NCI-H128 (cell line): Measurements from ENCODE around the gene F12.
"Not testable (repeated sequence)": the region's sequence is repeated elsewhere in the genome, so short reads cannot be mapped to it uniquely, and the experiment has no call there.

ENCODE experiments used
- DNase-seq: peaks from one replicate; lab custom pipeline; 2025; ENCODE audit not compliant: unreplicated experiment; lab: John Stamatoyannopoulos, UW

F12 gene

DNA sequence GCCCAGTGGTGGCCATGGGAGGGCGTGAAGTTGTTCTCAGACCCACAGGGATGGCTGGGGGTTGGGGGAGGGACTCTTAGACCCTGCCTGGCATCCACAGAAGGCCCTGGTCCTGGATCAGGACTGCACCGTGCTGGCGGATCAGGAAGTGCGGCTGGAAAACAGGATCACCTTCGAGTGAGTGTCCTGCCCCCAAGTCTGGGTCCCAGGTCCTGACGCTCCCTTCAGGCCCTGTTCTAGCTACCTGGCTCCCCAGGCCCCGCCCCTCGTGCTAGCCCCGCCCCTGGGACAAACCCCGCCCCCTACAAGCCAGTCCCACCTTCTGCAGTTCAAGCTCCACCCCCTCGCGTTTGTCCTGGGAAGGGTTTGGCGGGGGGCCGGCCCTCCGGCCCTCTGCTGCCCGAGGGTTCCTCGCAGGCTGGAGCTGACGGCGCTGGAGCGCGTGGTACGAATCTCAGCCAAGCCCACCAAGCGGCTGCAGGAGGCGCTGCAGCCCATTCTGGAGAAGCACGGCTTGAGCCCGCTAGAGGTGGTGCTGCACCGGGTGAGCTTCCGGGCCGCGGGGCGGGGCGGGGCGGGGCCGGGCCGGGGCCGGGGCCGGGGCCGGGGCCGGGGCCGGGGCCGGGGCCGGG, 38.8 kb downstream of the F12 start:
- DNase-seq, result peak; percentile 36

DNA sequence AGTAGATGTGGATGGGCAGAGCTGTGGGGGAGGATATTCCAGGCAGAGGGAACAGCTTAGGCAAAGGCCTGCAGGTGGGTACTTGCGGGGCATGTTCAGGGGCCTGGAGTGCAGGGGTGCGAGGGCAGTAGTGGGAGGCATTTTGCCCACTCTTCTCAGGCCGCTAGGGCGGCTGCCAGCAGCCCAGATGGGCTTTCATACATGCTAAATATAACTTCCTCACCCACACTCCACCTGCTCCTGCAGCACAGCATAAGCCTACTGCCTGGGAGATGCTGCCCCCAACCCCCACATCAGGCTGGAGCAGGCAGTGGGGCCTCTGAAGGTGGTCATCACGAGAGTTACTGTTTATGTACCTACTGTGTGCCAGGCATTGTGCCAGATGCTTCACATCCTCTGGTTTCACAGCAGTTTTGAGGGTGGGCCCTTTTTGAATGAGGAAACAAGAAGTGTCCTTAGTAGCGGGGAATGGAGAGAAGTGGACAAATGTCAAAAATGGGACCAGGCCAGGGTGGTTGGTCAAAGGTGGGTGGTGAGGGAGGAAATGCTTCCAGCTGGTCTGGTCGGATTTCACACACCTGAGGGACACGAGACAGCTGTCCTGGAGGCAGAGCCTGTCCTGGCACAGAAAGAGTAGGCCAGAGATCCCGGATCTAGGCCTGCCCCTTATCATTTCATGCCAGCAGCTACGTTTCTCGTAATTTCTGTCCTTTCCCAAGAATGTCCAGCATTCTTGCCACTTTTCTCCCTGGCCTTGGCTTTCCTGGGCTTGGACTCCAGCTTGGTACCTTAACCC, 39.5 kb downstream of the F12 start:
- no peak for DNase-seq

DNA sequence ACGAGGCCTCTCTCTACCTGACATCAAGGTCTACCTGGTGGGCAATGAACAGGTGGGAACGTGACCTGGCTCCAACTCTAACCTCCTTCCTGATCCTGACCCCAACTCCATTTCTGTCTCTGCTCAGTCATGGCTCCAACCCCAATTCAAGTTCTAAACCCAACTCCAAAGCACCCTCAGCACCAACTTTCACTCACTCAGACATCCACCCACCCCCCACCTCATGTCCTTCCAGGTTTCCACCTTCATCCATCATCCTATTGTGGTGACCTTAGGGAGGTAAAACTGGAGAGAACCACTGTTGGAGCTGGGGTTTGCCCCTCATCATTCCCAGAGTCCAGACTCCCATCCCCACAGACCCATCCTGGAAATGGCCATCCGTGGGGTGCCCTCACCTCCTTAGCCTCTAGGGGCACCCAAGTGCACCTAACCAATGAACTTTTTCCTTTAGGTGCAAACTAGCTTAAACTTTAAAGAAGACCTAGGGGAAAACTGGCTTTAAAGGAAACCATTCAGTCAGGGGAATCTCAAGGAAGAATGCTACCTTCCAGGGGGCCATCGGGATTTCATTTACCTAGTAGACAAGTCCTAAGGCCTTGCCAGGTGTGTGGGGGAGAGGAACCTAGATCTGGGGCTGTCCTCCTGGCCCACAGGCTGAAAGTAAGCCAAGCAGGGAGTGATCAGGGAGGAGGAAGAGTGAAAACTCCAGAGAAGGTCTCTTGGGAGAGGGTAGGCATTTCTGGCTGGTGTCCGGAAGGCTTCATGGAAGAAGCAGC, 40.3 kb downstream of the F12 start:
- DNase-seq, result no peak

DNA sequence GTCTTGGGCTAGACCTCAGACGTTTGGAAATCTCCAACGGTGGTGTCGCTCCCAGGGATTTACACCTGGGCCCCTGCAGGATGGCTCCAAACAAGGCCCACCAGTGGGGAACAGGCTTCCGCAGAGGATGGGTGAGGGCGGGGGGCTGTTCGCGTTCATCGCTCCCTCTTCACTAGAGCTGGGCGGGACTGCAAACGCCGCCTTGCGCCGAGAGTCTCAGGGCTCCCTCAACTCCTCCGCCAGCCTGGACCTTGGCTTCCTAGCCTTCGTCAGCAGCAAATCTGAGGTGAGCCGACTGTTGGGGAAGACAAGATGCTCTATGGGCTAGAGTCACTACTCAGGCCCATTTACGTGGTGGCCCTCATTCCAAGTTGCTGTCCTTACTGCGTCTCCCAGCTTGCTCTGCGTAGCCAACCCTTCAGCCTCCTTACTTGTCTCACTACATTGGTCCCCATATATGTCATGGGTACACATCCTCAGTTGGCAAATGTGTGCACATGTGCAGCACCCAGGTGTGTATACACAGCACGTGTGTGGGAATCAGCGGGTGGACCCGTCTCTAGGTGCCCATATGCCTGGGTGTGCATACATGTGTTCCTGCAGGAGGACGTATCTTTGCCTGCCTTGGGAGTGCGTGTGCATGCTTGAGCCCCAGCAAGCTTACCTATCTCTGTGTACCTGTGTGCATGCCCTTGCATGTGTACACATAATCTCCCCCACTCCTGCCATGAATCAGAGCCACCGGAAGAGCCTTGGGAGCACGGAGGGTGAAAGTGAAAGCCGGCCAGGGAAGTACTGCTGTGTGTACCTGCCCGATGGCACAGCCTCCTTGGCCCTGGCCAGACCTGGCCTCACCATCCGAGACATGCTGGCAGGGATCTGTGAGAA, 41.1 kb downstream of the F12 start:
- DNase-seq, result no peak

DNA sequence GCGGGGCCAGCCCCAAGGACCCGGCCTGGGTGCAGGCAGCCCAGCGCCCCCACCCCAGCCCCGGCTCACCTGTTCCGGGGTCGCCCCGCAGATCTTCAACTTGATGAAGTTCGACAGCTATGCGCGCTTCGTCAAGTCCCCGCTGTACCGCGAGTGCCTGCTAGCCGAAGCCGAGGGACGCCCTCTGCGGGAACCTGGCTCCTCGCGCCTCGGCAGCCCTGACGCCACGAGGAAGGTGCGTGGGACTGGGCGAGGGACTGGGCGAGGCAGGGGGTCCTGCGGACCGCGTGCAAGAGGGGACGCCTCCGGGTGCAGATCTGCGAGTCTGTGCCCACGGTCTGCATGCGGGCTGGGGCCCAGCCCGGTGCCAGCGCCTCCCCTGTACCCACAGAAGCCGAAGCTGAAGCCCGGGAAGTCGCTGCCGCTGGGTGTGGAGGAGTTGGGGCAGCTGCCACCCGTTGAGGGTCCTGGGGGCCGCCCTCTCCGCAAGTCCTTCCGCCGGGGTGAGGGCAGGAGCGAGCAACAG, 42.0 kb downstream of the F12 start:
- no peak for DNase-seq

DNA sequence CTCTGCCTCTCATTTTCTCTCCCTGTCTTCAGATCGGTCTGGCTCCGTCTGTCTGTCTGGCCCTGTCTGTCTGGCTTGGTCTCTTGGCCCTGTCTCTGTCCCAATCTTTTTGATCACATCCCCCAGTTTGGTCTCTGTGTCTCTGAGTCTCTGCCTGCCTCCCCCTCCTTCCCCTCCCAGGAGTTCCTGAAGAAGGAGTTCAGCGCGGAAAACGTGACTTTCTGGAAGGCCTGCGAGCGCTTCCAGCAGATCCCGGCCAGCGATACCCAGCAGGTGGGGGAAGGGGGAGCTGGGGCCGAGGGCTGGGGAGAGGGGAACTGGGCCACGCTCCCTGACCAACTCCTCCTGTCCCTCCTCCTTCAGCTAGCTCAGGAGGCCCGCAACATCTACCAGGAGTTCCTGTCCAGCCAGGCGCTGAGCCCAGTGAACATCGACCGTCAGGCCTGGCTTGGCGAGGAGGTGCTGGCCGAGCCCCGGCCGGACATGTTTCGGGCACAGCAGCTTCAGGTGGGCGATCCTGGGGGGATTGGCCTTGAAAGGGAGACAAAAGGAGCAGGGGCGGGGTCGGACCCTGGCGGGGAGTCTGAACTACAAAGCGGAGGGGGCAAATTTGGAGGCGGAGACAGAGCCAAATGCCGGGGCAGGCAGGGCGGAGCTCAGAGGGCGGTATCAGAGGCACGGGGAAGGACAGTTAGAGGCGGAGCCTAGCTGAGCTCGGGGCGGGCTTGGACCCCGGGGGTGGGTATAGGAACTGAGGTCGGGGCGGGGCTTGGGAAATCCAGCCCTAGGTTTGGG, 42.6 kb downstream of the F12 start:
- no peak for DNase-seq

DNA sequence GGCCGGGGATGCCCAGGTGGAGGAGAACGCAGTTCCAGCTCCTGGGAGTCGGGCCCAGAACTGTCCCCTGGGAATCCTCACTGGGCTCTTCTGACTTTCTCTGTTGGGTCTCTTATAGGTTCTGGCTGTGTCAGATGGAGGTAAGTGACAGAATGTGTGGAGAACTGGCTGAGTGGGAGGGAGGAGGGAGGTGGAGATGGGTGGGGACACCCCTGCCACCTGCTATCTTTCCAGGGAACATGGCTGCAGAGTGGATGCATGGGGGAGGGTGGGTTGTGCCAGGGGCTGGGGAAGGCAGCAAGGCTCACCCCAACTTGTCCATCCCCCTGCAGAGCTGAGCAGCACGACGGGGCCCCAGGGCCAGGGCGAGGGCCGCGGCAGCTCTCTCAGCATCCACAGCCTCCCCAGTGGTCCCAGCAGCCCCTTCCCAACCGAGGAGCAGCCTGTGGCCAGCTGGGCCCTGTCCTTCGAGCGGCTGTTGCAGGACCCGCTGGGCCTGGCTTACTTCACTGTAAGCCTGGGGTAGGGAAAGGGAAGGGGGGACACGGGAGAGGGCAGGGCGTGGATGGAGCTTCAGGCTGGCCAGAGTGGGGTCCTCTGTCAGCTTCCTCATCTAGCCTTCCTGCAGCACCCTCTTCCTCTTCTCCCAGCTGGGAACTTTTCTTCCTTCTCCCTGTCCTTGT, 43.4 kb downstream of the F12 start:
- no peak for DNase-seq

DNA sequence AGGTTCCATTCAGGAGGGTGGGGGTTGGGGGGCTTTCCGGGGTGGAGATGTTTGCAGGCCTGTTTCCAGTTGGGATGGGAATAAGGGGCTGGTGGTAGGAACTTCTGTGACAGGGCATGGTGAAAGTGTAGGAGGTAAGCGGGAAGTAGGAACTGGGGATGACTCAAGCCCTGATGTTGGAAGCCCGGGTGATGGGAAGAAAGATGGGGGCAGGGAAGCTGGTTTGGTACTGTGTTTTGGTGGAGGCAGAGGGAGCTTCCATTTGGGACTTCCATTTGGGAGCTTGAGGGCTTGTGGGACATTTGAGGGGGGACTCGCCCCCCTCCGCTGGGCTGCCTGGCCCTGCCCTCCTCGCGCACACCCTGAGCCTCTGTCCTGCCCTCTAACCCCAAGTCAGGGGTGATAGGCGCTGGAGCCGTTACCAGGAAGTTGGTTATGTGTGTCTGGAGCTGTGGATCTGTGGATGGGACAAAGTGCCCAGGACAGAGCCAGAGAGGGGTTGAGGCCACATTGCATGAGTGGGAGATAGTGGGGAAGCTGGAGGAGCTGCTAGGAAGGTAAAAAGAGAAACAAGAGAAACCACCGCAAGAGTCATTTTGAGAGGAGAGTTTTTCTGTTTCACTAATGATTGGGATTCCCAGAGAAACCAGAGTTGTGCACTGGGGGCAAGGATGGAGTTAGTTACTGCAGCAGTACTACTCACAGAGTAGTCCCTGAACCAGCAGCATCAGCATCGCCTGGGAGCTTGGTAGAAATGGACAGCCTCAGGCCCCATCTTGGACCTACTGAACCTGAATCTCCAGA, 45.0 kb downstream of the F12 start:
- no peak for DNase-seq

DNA sequence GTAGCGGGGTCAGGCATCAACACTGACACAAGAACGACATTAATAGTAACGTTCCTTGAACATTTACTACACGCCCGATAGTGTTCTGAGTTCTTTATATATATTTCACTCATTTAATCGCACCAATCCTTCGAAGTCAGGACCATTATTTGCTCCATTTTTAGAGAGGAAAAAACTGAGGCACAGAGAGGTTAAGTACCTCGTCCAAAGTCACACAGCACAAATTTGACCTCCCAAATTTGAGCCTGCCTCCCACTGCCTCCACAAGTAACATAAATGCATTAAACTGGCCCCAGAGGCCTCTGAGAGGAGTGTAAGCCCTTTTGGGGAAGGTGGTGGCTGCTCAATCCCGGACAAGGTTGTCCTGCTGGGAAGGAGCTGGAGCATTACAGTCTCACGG, 45.8 kb downstream of the F12 start:
- no peak for DNase-seq

DNA sequence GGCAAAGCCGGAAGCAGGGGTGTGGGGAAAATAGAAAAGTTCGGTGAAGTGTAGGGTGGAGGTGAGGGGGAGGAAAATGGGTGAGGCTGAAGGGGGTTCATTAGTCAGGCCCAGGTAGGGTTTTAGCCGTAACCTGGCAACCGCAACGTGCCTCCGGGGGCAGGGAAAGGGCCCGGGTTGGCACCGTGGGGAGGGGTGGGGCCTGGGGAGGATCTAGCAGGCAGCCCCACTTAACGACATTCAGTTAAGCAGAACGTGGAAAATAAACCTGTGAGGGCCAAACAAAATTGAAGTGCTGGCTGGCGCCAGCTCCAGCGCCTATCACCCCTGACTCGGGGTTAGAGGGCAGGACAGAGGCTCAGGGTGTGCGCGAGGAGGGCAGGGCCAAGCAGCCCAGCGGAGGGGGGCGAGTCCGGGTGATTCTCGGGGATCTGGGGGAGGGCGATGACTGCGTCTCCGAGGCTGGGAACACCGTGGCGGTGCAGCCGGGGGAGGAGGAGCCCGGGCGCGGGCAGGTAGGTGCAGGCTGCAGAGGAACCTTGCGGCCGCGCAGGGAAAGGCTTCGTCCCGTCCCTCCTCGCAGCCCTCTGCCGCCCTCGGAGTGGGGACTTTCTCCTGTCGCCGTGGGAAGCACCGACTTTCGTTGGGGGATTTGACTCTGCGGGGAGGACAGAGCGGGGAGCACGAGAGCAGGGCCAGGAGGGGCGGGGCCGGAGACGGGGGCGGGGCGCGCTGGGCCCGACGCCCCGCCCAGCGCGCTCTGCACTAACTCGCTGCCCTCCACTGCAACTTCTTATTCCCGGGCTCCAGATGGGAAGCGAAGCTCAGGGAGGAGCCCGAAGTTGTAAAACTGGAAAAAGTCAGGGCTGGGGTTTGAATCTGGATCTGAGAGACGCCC, 46.5 kb downstream of the F12 start:
- peak; percentile 8 for DNase-seq

DNA sequence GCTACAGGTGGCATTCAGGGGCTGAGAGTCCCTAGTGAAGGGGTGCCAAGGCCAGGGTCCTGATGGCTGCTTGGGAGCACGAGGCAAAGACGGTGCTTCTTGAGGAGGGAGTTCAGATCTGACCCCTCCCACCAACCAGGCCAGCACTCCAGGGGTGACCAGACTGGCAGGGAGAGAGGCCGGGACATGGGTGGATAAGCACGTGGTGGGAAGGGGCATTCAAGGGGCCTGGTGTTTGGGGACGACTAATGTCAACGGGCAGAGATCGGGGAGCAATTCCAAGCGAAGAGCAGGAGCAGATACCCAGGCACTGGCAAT, 47.1 kb downstream of the F12 start:
- DNase-seq, result no peak

DNA sequence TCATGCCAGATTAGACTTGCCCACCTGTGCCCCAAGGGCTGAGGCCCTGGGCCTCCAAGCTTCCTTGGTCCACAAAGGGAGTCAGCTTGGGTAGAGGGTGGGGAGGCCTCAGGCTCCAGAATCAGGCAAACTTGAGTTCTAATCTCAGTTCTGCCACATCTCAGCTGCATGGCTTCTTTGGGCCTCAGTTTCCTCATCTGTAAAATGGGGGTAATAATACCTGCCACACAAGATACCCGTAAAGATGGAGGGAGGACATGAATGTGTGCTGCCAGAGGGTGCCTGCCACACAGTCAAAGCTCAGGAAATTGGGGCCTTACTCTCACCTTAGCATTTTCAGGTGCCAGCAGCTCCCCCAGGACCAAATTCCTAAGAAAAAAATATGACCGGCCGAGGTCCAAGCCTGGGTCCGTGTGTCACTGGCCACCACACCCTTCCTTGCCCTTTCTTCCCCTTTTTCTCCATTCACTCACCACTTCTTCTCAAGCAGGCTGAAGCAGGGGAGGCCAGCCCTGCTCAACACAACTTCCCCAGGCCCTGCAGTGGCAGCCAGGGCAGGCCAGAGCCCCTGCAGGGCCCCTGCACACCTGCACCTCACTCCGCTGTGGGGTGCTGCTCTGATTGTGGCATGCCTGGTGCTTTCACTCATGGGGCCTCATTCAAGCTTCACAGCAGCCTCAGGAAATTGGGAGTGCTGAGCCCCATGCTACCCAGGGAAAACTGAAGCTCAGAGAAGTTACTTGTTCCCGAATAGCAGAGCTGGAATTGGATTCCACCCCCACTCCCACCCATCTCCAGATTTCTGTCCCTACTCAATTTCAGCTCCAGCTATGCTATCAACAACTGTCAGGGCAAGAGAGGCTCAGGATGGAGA, 47.7 kb downstream of the F12 start:
- no peak for DNase-seq

DNA sequence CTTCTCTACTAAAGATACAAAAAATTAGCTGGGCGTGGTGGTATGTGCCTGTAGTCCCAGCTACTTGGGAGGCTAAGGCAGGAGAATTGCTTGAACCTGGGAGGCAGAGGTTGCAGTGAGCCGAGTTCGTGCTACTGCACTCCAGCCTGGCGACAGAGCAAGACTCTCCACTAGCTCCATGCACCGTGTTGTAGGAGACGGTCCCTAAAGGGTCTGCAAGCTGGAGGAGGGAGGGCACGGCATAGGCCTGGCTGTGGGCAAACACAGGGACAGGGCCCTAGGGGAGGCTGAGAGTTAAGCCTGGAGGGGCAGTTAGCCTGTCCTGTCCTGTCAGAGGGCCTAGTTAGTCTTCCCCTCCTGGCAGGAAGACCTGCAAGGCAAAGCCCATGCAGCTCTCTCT, 48.6 kb downstream of the F12 start:
- DNase-seq, result not testable (repeated sequence)

DNA sequence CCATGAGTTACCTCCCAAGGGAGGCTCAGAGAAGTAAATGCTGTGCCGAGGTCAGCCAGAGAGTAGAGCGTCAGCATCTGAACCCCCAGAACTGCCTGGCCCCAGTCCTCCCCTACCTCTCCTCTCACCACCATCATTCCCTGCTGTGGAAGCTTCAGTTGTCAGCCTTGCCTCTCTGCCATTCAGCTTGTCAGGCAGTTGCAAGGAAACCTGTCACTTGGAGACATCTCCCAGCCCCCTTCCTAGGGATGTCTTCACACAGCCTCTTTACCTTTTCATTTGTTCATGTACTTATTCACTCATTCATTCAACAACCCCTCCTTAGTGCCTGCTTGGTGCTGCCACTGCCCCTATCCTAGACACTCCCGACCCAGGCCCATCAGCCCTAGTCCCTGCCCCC, 49.5 kb downstream of the F12 start:
- DNase-seq, result no peak

DNA sequence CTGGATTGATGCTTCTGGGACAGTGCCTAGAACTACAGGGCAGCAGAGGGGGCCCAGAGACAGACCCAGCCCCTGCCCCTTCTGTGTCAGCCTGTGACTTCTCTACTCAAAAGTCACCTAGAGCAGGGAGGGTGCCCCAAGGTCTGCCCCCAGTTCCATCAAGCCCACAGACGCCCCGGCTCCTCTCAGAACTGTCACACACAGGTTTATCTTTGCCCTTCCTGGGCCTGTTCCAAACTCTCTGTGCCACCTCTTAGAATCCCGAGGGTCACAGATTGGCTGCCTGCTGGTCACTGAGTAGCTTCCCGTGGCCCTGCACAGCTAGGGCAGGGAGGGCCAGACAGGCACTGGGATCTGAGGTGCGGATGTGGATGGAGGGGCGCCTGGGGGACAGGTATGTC, 49.9 kb downstream of the F12 start:
- no peak for DNase-seq

DNA sequence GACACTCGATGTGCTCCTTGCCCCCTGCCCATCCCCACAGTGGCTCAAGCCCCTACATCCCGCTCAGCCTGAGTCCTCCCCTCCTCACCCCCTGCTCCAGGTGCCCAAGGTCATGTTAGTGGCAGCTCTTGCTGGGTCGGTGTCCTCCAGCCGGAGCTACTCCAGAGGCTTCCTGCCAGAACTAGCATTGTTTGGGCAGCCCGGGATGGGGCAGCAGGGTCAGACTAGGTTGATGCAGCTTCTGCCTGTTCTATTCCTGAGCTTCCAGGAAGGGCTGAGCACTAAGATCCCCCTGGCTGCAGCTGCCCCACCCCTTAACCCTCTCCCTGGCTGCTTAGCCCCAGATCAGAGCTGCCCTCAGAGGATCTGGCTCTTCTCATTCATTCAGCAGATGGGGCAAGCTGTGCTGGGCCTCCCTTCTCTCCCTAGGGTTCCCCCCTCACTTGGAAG, 51.0 kb downstream of the F12 start:
- DNase-seq, result no peak
